ENCODE data around the gene DSG2.

DNA sequence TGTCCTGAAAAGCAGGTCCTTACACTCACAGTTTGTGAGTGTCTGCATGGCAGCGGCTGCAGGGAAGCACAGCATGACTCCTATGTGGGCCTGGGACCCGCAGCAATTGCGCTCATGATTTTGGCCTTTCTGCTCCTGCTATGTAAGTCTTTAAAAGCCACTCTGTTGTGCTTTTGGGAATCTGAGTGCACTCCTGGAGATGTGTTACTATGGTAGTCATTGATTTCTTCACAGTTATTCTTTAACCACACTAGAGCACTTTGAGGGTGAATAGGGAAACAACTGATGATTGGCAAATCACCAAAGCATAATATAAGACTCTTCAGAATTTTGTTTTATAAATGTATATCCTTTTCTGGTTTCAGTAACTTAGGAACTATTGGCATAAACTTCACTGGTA, 40.9 kb downstream of the DSG2 start:
- TF ChIP-seq CTCF (IDR thresholded peaks at IDR 0.05), result no peak
- no peak for TF ChIP-seq EP300 (IDR thresholded peaks at IDR 0.05)
- TF ChIP-seq POLR2A (IDR thresholded peaks at IDR 0.05), result no peak

All from ovary (tissue), 3 donors.